ENCODE results near the gene GRIK5.

DNA sequence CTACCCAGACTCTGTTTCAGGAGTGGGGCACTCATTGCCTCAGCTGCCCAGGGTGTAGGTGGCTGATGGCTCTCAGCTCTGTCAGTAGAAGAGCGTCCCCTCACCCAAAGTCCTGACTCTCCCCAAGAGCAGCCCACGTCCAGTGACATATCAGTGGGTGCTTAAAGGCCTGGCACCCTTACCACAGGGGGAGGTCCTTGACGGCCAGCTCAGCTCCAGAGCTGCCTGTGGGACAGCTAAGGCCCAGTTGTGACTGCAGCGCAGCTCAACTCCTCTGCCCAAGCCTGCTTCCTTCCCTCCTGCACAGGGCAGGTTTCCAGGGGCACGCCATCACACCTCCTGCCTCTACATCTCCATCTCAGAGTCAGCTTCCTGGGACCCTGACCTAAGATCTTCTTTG, 32.4 kb downstream of the GRIK5 start:
- TF ChIP-seq EZH2 (IDR thresholded peaks at IDR 0.05; ENCODE audit: low read depth, low read length, severe bottlenecking) (no peak), SIN3A (conservative IDR thresholded peaks at IDR 0.05 in 1 of 2, IDR thresholded peaks at IDR 0.05 in 1 of 2; ENCODE audit: low read depth in 1 of 2, low read length in 2 of 2) (no peak)
